ENCODE results near the gene SMARCA5. TPM values are rescaled to one million over a fixed set of nuclear protein-coding genes. Genes with fewer than 3 reads are reported as not detected.

The SMARCA5 gene
- total and polyA plus RNA-seq, 10 of the 15 experiments (the other 5 are each of a cell fraction or from before 2014, with no cell fraction given): 21.7 to 69.6 (median 37.4) TPM

GRCh38 chr4:143514901-143515300, 1.4 kb downstream of the SMARCA5 start (continued):
- TF ChIP-seq RELB (IDR thresholded peaks at IDR 0.05; ENCODE audit: low read depth): no peak
- TF ChIP-seq ZNF207 (IDR thresholded peaks at IDR 0.05; ENCODE audit: borderline replicate concordance): no peak
- TF ChIP-seq MTA2 (IDR thresholded peaks at IDR 0.05; ENCODE audit: low read depth): no peak
- TF ChIP-seq KDM1A (IDR thresholded peaks at IDR 0.05; ENCODE audit: borderline replicate concordance): no peak
- TF ChIP-seq IKZF2 (IDR thresholded peaks at IDR 0.05): no peak
- TF ChIP-seq KLF5 (IDR thresholded peaks at IDR 0.05; ENCODE audit: partially characterized antibody): no peak
- TF ChIP-seq RAD51 (IDR thresholded peaks at IDR 0.05): no peak
- TF ChIP-seq SP1 (IDR thresholded peaks at IDR 0.05; ENCODE audit: low read depth, low read length): no peak

- Histone ChIP-seq H3K79me2 (ENCODE audit: control insufficient read depth, insufficient read depth, low read length) (peaks cover 66% of the 10 kb centered on the region), H3K27me3 (replicated peaks in 1 of 2; ENCODE audit: control insufficient read depth in 2 of 2, insufficient read depth in 2 of 2, low read length in 1 of 2) (no peaks in the 10 kb centered on the region), H3K9me3 (replicated peaks; ENCODE audit: control insufficient read depth, insufficient read depth, low read length) (no peaks in the 10 kb centered on the region), H3K4me3 (peak overlapping the region; percentile 94), H3K4me2 (ENCODE audit: control insufficient read depth, insufficient read depth) (peak overlapping the region; percentile 56), H4K20me1 (ENCODE audit: control insufficient read depth, insufficient read depth) (no peaks in the 10 kb centered on the region), H3K36me3 (ENCODE audit: control insufficient read depth in 2 of 2, insufficient read depth in 2 of 2, low read length in 1 of 2) (peaks cover 0 to 13% of the 10 kb centered on the region in 2 experiments; a peak in 2 of 4 replicates), H3K4me1 (ENCODE audit: control insufficient read depth, insufficient read depth, low read length) (no peaks in the 10 kb centered on the region), H2AFZ (ENCODE audit: control insufficient read depth, low read depth, low read length) (no peak overlapping the region), H3K9ac (ENCODE audit: control insufficient read depth, insufficient read depth, low read length) (peak overlapping the region; percentile 18; the same call in 1 of the 2 replicates), H3K27ac (ENCODE audit: control insufficient read depth, insufficient read depth) (no peak overlapping the region)
- ChIA-PET RAD21 (ENCODE audit: unreplicated experiment) (interaction anchor here (0.7 kb wide), 1 partner anchor 28 kb away, joined by 5 read pairs; no protein-coding TSS in a partner anchor), POLR2A (interaction anchor here (0.6 to 0.7 kb wide), 2 partner anchors 39 kb away, joined by 3 to 4 read pairs; no protein-coding TSS in a partner anchor), CTCF (no interaction called here), SMC1A (ENCODE audit: uncharacterized antibody, unreplicated experiment) (no interaction called here)
- FAIRE-seq (no peak), DNase-seq (ENCODE audit: low read depth, low spot score) (no peak), ATAC-seq (no peak)
- no TSS peak for BruUV-seq (replicated peaks)
- in situ Hi-C loops (cut with MboI): no loop called here
- intact Hi-C loops (cut with micrococcal nuclease; ENCODE audit: unreplicated experiment): no loop called here
- TF ChIP-seq E2F4 (IDR thresholded peaks at IDR 0.05; ENCODE audit: low read depth, low read length) (no peak), ETV6 (conservative IDR thresholded peaks at IDR 0.05 in 1 of 2, IDR thresholded peaks at IDR 0.05 in 1 of 2; ENCODE audit: borderline replicate concordance in 1 of 2, low read depth in 1 of 2) (no peak), POLR2AphosphoS2 (IDR thresholded peaks at IDR 0.05; ENCODE audit: low read depth, low read length) (no peak), NKRF (conservative IDR thresholded peaks at IDR 0.05) (no peak), NR2F1 (conservative IDR thresholded peaks at IDR 0.05) (no peak), HSF1 (IDR thresholded peaks at IDR 0.05; ENCODE audit: low read depth, low read length) (no peak), POLR2AphosphoS5 (IDR thresholded peaks at IDR 0.05; ENCODE audit: low read length) (no peak), RCOR1 (conservative IDR thresholded peaks at IDR 0.05; ENCODE audit: low read depth, low read length) (no peak), IRF4 (IDR thresholded peaks at IDR 0.05; ENCODE audit: low read depth, low read length) (no peak), MEF2B (IDR thresholded peaks at IDR 0.05; ENCODE audit: partially characterized antibody, poor library complexity, severe bottlenecking) (no peak), SRF (IDR thresholded peaks at IDR 0.05; ENCODE audit: low read depth in 2 of 2, low read length in 2 of 2) (no peak)
Measured at GRCh38 chr4:143515905-143516304, 2.4 kb downstream of the SMARCA5 start.
